SK-N-DZ (cell line): ENCODE data around the gene RNF144A.
"Not testable (repeated sequence)": the region's sequence is repeated elsewhere in the genome, so short reads cannot be mapped to it uniquely, and the experiment has no call there.

Source experiments
- DNase-seq: peaks from one replicate; pipeline ENCODE4 v3.0.0-alpha.2; 2015; ENCODE audit warnings: low spot score

Gene RNF144A

DNA sequence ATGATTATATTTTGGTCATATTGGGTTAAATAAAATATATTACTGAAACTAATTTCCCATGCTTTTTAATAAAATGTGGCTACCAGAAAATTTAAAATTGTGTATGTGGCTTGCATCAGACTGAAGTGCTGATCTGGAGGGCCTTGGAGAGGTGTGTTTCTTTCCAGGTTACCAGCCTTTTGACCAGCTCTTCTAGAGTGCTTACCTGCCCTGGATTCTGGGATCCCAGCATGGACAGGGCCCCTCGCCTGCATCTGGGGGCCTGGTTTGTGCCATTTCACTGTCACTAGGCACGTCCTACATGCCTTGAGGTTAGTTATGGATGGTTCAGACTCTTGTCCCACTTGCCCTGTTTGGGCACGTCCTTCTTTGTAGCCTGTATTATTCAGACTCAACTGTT, 10.5 kb downstream of the RNF144A start:
- DNase-seq, result no peak

DNA sequence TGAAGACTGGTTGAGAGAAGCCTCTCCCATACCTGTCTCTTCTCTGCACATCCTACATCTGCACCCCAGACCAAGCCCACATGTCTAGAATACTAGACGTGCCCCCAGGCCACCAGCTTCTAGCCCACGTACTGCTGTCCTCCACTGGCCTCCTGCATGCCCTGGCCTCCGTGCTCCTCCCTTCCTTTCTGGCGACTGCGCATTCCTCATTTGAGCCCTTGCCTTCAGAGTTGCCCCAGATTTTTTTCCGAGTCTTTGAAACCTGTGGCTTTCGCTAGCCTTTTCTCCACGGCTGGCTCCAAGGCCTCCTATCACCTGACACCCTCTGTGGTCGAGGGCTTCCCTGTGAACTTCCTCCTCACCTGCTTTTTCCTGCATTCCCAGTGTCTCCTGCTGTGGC, 11.2 kb downstream of the RNF144A start:
- no peak for DNase-seq

DNA sequence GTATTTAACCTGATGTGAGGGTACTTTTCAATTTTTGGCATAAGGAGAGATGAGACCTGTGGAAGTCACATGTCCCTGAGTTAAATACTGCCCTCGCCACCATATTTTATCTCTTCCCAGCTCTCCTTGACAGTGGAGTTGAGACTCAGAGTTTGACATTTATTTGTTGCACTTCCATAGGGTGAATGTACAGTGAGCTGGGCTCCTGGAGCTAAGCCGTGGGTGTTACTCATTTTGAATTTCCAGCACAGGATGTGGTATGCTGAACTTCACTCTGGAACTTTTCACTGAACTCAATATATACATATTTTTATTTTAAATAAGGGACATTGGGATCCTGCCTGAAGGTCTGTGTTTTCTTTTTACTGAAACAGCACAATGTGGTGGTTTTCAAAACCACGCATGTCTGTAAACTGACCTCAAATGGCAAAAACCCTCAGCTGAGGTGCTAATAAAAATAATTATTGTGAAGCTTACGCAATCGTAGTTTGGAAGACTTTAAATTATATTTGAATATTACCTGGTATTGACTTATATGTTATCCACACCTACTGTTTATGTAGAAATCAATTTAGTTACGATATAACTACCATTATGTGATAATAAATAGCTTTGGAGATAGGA, 12.1 kb downstream of the RNF144A start:
- DNase-seq, result no peak

DNA sequence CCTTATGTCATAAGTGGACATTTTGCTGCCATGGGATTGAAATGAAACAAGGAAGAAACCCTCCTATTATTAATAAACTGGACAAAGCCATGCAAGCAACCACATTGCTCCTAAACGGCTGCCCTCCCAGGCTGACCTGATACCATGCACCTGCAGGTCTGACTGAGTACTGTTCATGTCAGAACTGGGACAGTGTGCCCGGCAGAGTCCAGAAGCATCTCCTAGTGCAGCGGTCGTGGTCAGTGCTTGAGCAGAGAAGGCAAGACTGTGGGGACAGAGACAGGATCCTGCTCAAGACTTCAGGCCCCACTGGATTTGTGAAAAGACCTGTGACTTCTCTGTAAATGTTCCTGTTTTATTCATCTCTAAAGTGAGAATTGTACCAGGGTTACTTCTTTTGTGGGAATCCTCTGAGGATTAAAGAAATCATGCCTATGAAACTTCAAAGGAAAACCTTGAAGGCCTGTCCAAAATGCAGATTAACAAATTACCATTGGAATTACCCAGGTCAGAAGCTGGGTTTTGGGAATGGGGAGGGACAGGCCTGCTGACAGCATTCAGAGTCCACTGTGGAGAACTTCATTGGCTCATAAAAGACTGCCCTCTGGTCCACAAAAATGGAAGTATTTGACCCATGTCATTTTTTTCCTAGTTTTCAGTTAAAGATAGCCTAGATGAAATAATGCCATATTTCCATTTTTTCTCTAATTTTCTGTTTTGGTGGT, 13.9 kb downstream of the RNF144A start:
- DNase-seq, result no peak

GRCh38 chr2:6931753-6932152, 14.5 kb downstream of the RNF144A start:
- no peak for DNase-seq

DNA sequence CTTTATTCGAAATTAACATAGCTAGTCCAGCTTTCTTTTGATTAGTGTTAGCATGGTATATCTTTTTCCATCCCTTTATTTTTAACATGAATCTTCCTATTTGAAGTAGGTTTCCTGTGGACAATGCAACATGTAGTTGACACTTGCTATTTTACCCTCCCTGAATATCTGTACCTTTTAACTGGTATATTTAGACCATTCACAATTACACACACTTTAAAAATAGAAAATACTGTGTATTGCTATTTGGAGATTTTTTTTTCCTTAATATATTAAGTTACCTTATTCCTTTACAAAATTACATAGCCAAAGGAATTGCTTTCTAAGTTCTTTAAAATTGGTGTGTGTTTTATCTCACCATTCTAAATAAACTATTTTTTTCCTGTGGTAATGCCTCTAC, 15.0 kb downstream of the RNF144A start:
- no peak for DNase-seq

DNA sequence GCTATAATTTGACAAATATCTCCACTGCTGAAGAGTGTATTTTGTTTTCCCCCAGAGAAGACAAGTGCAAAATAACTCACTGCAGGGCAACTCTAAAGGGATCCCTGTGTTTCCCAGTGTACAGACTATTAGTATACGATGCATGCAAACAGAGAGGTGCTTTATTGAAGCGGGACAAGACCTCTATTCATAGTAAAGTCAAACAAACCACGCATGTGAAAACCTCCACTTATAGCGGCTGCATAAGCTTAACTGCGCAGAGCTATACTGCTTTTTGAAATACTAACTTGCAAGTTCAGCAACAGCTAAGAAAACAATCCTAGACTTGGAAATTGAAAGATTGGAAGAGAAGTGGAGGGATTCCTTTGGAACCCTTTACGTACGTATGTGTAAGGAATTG, 15.6 kb downstream of the RNF144A start:
- no peak for DNase-seq

DNA sequence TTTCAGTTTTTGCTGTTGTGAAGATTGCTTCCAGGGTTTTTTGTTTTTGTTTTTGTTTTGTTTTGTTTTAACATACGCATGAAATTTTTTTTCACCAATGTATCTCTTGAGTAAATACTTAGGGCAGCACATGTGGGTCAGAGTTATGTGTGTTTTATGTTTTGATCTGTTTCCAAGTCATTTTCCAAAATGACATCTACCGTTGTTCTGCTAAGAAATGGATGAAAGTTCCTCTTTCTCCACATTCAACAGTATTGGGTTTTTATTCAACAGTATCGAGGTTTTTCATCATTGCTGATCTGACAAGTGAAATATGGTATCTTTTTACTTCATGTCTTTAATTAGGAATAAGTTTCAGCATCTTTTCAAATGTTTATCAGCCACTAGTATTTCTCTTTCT, 16.7 kb downstream of the RNF144A start:
- DNase-seq, result no peak

GRCh38 chr2:6934345-6934744, 17.1 kb downstream of the RNF144A start:
- no peak for DNase-seq

- no peak for DNase-seq
These were observed 17.8 kb downstream of the RNF144A start for GRCh38 chr2:6934758-6935651.

GRCh38 chr2:6935652-6936020, 18.4 kb downstream of the RNF144A start:
- not testable (repeated sequence) for DNase-seq

DNA sequence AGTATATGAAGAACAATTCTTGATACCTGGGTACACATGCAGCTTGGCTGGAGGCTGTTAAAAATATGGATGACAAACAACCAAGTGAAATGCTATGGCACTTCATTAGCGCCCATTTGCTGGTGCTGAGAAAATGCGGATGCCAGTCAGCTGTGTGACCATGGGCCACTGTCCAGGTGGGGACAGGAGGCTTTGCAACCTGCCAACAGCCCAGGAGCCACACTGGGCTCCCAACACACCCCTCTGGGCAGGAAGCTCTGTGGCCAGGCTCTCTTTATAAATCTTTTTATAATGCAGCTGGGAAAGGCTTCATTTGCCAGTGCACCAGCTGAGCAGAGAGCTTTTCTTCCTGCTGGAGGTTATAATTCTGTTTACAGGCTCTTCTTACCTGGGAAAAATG, 19.9 kb downstream of the RNF144A start:
- no peak for DNase-seq

DNA sequence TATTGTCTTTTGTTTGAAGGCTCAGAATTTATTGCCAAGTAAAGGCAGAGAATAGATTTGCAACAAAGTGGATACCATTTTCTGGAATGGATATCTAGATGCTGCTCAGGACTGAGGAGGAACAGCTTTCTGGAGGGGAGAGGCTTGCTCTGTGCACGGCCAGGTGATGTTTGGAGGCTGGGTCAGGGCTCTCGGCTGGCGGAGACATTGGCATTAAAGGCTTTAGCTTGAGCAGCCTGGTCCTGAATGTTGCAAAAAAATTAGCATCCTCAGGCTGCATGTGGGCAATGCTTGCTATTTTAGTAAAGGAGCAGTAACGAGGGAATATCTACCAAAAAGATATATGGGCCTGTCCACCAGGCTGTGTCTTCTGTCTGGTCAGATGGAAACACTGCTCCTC, 20.4 kb downstream of the RNF144A start:
- no peak for DNase-seq

- no peak for DNase-seq
These were observed 21.9 kb downstream of the RNF144A start for GRCh38 chr2:6939071-6939470.

DNA sequence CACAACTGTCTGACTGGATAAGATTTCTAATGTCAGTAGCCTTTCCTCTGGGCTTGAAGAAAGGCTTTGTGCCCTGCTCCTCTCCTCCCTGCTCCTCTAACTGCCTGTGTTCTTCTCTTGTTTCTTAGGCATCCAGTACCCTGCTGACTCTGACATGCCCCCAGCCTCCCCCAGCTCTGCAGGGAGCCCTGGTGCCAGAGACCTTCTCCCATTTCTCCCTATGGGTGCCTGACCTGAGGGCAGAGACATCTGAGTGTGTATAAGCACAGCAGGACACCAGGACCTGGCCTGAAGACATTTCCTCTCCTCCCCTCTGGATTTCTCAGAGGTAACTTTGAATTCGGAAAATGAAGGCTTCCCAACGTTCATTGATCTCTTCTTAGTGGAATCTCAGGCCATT, 23.6 kb downstream of the RNF144A start:
- no peak for DNase-seq

GRCh38 chr2:6941299-6942046, 24.3 kb downstream of the RNF144A start:
- DNase-seq, result no peak

DNA sequence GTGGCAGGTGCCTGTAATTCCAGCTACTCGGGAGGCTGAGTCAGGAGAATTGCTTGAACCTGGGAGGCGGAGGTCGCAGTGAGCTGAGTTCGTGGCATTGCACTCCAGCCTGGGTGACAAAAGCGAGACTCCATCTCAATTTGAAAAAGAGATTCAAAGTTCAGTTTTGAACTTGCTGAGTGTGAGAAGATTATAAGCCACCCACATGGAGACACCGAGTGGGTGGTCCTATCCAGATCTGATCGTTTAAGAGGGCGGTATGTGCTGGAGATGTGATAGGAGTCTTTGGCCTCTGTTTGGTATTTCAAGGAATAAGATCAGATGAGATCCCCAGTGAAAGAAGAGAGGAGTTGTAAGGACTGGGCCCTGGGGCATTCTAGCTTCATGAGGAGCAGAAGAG, 25.6 kb downstream of the RNF144A start:
- no peak for DNase-seq

DNA sequence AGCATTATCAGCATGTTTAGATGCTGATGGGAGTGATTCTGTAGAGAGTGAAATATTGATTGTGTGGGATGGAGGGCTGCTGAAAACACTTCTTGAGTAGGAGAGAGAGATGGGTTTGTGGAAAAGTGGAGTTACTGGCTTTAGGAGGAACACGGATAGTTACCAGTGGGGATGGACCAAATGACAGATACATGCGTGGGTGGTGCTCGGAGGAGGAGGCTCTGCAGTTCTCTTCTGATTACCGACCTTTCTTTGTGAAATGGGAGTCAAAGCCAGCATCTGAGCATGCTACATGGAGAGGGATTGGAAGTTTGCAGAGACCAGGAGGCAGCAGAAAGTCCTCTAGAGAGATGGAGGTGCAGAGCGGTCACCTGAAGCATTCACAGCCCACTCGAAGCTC, 26.3 kb downstream of the RNF144A start:
- no peak for DNase-seq

DNA sequence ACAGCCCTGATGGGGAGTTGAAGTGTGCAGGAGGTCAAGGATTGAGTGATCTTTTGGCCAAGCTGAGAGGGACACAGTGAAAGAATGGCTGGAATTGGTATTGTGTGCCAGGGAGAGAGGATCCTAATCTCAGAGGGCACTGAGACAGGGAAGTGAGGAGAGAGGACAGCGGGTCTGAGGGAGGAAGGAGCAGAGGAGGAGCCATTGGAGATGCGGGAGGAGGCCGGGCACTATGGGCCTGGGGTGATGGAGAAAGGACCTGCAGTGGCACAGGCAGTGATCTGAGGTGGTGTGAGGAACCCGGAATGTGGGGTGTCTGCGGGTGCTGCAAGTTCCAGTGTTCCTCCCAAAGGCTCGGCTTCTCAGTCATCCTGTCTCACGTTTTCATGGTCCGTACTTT, 26.8 kb downstream of the RNF144A start:
- DNase-seq, result no peak

GRCh38 chr2:6944555-6944954, 27.3 kb downstream of the RNF144A start:
- DNase-seq, result no peak

- no peak for DNase-seq
These were observed 28.0 kb downstream of the RNF144A start for GRCh38 chr2:6945087-6945813.
